PC-3 (cell line): ENCODE data around the gene IDI2. TPM values are rescaled to one million over a fixed set of nuclear protein-coding genes. Genes with fewer than 3 reads are reported as not detected.

Experiments
- ATAC-seq: fragments of 200-7000 bp; cut with Tn5 transposase; 2 replicates; pipeline ENCODE4 v1.9.1; 2020; ENCODE audit warnings: mild to moderate bottlenecking, moderate library complexity
- BruUV-seq: library from RNA; stranded (reverse); fragments of 400-500 nt; replicated peaks from 2 replicates; lab custom pipeline; 2021; lab: Mats Ljungman, UMichigan
- CTCF ChIA-PET: fragments of 300-600 bp; sonication (Branson Sonifier 250); formaldehyde crosslinking; loops from one replicate; lab custom pipeline; 2022; ENCODE audit warnings: antibody characterized with exemption; lab: Charles Lee
- POLR2A ChIA-PET: fragments of 300-600 bp; sonication (Branson Sonifier 250); formaldehyde crosslinking; loops from one replicate; lab custom pipeline; 2022; ENCODE audit warnings: antibody characterized with exemption; ENCODE audit not compliant: unreplicated experiment; lab: Charles Lee
- DNase-seq: peaks from one replicate; pipeline ENCODE4 v3.0.0-alpha.2; 2015
- H2AFZ ChIP-seq: fragments of 300-600 bp; sonication (generic); 2 replicates; pipeline ENCODE4 v1.6.0; 2016; ENCODE audit warnings: antibody characterized with exemption, low read length
- H3F3A ChIP-seq: fragments of 300-600 bp; sonication (generic); one replicate; pipeline ENCODE4 v1.6.0; 2017; ENCODE audit warnings: antibody characterized with exemption, low read length, control low read depth, mild to moderate bottlenecking; ENCODE audit not compliant: unreplicated experiment
- H3K27ac ChIP-seq: fragments of 300-600 bp; sonication (generic); 2 replicates; pipeline ENCODE4 v1.5.1; 2016; ENCODE audit warnings: mild to moderate bottlenecking, low read length
- H3K27me3 ChIP-seq: fragments of 300-600 bp; sonication (generic); 2 replicates; pipeline ENCODE4 v1.6.1; 2016; ENCODE audit warnings: low read length, mixed read lengths
- H3K36me3 ChIP-seq: fragments of 300-600 bp; sonication (generic); 2 replicates; pipeline ENCODE4 v1.6.1; 2016; ENCODE audit warnings: low read depth, mixed run types, low read length, mixed read lengths
- H3K4me1 ChIP-seq: fragments of 300-600 bp; sonication (generic); 2 replicates; pipeline ENCODE4 v1.5.1; 2016; ENCODE audit warnings: low read length; ENCODE audit not compliant: insufficient read depth
- H3K4me2 ChIP-seq: fragments of 300-600 bp; sonication (generic); 2 replicates; pipeline ENCODE4 v1.6.0; 2016; ENCODE audit warnings: low read length
- H3K4me3 ChIP-seq: fragments of 300-600 bp; sonication (generic); 2 replicates; pipeline ENCODE4 v1.5.1; 2016; ENCODE audit warnings: mild to moderate bottlenecking, low read length, mixed read lengths
- H3K79me2 ChIP-seq: fragments of 300-600 bp; sonication (generic); 2 replicates; pipeline ENCODE4 v1.6.1; 2017; ENCODE audit warnings: low read length, mixed read lengths
- H3K9ac ChIP-seq: fragments of 300-600 bp; sonication (generic); 2 replicates; pipeline ENCODE4 v1.6.0; 2016; ENCODE audit warnings: mild to moderate bottlenecking, low read length
- H3K9me2 ChIP-seq: fragments of 300-600 bp; sonication (generic); replicated peaks from 2 replicates; pipeline ENCODE4 v1.6.1; 2016; ENCODE audit warnings: mixed run types, low read length, mixed read lengths
- H3K9me3 ChIP-seq: fragments of 300-600 bp; sonication (generic); 2 replicates; pipeline ENCODE4 v1.6.1; 2016; ENCODE audit warnings: low read length, mixed read lengths
- H4K20me1 ChIP-seq: fragments of 300-600 bp; sonication (generic); 2 replicates; pipeline ENCODE4 v1.6.1; 2016; ENCODE audit warnings: low read length, mixed read lengths
- EZH2 ChIP-seq: fragments of 300-600 bp; sonication (generic); IDR thresholded peaks from one replicate; pipeline ENCODE4 v1.6.1; 2017; ENCODE audit warnings: antibody characterized with exemption, mild to moderate bottlenecking, low read length; ENCODE audit not compliant: unreplicated experiment
- EZH2phosphoT487 ChIP-seq: fragments of 300-600 bp; sonication (generic); IDR thresholded peaks from 2 replicates; pipeline ENCODE4 v1.6.1; 2018; ENCODE audit warnings: mild to moderate bottlenecking, antibody characterized with exemption, low read length, borderline replicate concordance
- intact Hi-C: fragments of 100-400 bp; cut with micrococcal nuclease; formaldehyde crosslinking; loops from 2 replicates; pipeline ENCODE4 v1.9.0; 2023
- total RNA-seq: library from RNA; depleted of rRNA; stranded (reverse); fragments of >200 nt; gene quantifications from 2 replicates; pipeline ENCODE4 v1.2.3, GENCODE V29; 2014
- TF ChIP-seq, protein P1 (sequence below): fragments of 300-600 bp; sonication (generic); conservative IDR thresholded peaks from 2 replicates; pipeline ENCODE4 v1.5.1; 2017; ENCODE audit warnings: antibody characterized with exemption, low read depth, mild to moderate bottlenecking, low read length

The IDI2 gene
- total RNA-seq, 1 experiment from 2014 or later: not detected

GRCh38 chr10:987870-988666 lies 37.6 kb downstream of the IDI2 start, which contains the start of gene GTPBP4:
Gene GTPBP4, plus strand, starts transcription at chr10:988434. Its CDS starts 46 bp downstream, at chr10:988480.
- H4K20me1 ChIP-seq: peaks cover 26% of the 10 kb centered on the region
- no peaks in the 10 kb centered on the region for H3K9me3 ChIP-seq
- BruUV-seq: TSS peak; percentile 69
- H2AFZ ChIP-seq: peak within 1 kb of the TSS; percentile 67; the same call in 1 of the 2 replicates
- peak within 1 kb of the TSS; percentile 71 for H3K27ac ChIP-seq
- peak within 1 kb of the TSS; percentile 91 for H3K4me2 ChIP-seq
- peaks cover 14% of the 10 kb centered on the region for H3K4me1 ChIP-seq
- H3K4me3 ChIP-seq: peak within 1 kb of the TSS; percentile 98
- peak; percentile 91 for DNase-seq
- H3K27me3 ChIP-seq: no peaks in the 10 kb centered on the region
- H3K36me3 ChIP-seq: peaks cover 8% of the 10 kb centered on the region
- peak; percentile 91 for ATAC-seq
- no peaks in the 10 kb centered on the region for H3F3A ChIP-seq
- ChIA-PET POLR2A (interaction anchor here (0.6 kb wide), 1 partner anchor 15 kb away, joined by 7 read pairs; no protein-coding TSS in a partner anchor), CTCF (no interaction called here)
- H3K79me2 ChIP-seq: peaks cover 54% of the 10 kb centered on the region
- intact Hi-C loops: loop anchor here (5.0 kb wide), 1 partner anchor 56 kb away; the partner anchor contains the start of gene LARP4B
- H3K9ac ChIP-seq: peak within 1 kb of the TSS; percentile 97
- TF ChIP-seq EZH2: no peak
- TF ChIP-seq, protein P1, sequence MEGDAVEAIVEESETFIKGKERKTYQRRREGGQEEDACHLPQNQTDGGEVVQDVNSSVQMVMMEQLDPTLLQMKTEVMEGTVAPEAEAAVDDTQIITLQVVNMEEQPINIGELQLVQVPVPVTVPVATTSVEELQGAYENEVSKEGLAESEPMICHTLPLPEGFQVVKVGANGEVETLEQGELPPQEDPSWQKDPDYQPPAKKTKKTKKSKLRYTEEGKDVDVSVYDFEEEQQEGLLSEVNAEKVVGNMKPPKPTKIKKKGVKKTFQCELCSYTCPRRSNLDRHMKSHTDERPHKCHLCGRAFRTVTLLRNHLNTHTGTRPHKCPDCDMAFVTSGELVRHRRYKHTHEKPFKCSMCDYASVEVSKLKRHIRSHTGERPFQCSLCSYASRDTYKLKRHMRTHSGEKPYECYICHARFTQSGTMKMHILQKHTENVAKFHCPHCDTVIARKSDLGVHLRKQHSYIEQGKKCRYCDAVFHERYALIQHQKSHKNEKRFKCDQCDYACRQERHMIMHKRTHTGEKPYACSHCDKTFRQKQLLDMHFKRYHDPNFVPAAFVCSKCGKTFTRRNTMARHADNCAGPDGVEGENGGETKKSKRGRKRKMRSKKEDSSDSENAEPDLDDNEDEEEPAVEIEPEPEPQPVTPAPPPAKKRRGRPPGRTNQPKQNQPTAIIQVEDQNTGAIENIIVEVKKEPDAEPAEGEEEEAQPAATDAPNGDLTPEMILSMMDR: peak; percentile 45; the same call in 1 of the 2 replicates
- no peaks in the 10 kb centered on the region for H3K9me2 ChIP-seq

GRCh38 chr10:987620-987869 lies 38.1 kb downstream of the IDI2 start:
- Histone ChIP-seq H3K9me3 (no peaks in the 10 kb centered on the region), H2AFZ (peak overlapping the region; percentile 67; the same call in 1 of the 2 replicates), H3K36me3 (peaks cover 3% of the 10 kb centered on the region), H3F3A (no peaks in the 10 kb centered on the region), H4K20me1 (peaks cover 24% of the 10 kb centered on the region), H3K9me2 (no peaks in the 10 kb centered on the region), H3K4me1 (peaks cover 14% of the 10 kb centered on the region), H3K27me3 (no peaks in the 10 kb centered on the region), H3K79me2 (peaks cover 49% of the 10 kb centered on the region), H3K9ac (peak overlapping the region; percentile 97), H3K4me3 (peak overlapping the region; percentile 98), H3K27ac (peak overlapping the region; percentile 71), H3K4me2 (peak overlapping the region; percentile 91)
- DNase-seq (peak; percentile 16), ATAC-seq (peak; percentile 30)
- TF ChIP-seq EZH2 (no peak), EZH2phosphoT487 (no peak)
- TF ChIP-seq, protein P1: no peak
- ChIA-PET CTCF (no interaction called here), POLR2A (no interaction called here)
- intact Hi-C loops: loop anchor here (5.0 kb wide), 1 partner anchor 55 kb away; the partner anchor contains the start of gene LARP4B
- no TSS peak for BruUV-seq
